ENCODE results near the gene VAX1. TPM values are rescaled to one million over a fixed set of nuclear protein-coding genes. Genes with fewer than 3 reads are reported as not detected.

The VAX1 gene
- polyA plus RNA-seq, 1 donor, result not detected

Other genes starting within 250 kb of the VAX1 start
- 7.0 TPM for gene SHTN1, start 133.1 kb downstream of the VAX1 start, polyA plus RNA-seq (ENCODE audit: insufficient read length)
- not detected for gene KCNK18, start 59.2 kb upstream of the VAX1 start, polyA plus RNA-seq (ENCODE audit: insufficient read length)
- 0.27 TPM for gene SLC18A2, start 102.8 kb upstream of the VAX1 start, polyA plus RNA-seq (ENCODE audit: insufficient read length)
- gene PDZD8, start 237.2 kb upstream of the VAX1 start, polyA plus RNA-seq (ENCODE audit: insufficient read length), result 12.8 TPM